ENCODE results near the gene PER1.

Gene PER1

GRCh38 chr17:8153525-8153956, 1.3 kb upstream of the PER1 start:
- peak; percentile 24 for DNase-seq

DNA sequence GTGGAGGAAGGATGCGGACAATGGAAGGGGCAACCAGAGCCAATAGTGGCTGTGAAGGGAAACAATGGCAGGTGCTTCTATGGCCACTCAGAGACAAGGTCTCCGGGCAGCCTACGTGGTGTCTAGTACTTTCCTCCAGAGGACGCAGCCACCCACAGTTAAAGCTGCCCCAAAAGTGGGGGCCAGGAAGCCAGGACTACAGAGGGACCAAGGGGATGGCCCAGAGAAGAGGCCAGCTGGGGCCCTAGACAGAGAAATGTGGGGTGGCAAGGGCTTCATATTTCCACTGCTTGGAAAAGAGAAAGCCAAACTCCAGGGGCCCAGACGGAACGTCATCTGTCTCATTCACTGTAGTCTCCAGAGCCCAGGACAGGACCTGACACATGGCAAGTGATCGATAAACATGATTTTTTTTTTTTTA, 837 bp upstream of the PER1 start:
- no peak for DNase-seq

GRCh38 chr17:8151641-8152111, 528 bp downstream of the PER1 start:
- peak; percentile 28 for DNase-seq

- DNase-seq, result peak; percentile 86
Measured at GRCh38 chr17:8151120-8151640, 1.0 kb downstream of the PER1 start.

- peak; percentile 30 for DNase-seq
Measured at GRCh38 chr17:8150194-8151119, 1.7 kb downstream of the PER1 start.

DNA sequence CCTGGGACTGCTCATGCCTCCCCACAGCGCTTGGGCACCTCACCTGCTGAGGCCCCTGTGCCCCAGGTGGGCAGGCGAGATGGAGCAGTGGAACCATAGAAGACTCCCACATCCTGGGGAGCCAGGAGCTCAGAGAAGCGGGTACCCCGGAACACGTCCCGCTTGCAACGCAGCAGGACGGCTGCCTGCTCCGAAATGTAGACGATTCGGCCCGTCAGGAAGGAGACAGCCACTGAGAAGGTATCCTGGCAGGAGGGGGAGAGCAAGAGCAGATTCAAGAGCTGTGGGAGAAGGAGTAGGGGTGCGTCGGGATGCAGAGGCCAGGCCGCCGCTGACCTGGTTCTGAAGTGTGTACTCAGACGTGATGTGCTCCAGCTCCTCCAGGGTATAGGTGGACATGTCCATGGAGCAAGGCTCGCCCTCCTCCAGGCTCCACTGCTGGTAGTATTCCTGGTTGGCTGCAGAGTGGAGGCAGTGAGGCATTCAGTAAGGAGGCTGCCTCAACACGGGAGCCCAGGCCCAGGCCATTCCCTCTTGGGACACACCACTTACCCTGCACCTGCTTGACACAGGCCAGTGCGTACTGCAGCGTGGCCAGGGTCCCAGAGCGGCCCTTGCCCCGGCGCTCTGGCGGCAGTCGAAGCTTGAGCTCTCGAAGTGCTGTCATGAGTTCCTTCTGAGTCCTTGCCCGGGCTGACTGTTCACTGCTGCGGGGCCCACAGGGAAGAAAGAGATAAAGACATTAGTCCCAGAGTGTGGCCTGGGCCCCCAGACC, 2.6 kb downstream of the PER1 start:
- no peak for DNase-seq

GRCh38 chr17:8148560-8148959, 3.6 kb downstream of the PER1 start:
- no peak for DNase-seq

- no peak for DNase-seq
Measured at GRCh38 chr17:8147805-8148404, 4.3 kb downstream of the PER1 start.

DNA sequence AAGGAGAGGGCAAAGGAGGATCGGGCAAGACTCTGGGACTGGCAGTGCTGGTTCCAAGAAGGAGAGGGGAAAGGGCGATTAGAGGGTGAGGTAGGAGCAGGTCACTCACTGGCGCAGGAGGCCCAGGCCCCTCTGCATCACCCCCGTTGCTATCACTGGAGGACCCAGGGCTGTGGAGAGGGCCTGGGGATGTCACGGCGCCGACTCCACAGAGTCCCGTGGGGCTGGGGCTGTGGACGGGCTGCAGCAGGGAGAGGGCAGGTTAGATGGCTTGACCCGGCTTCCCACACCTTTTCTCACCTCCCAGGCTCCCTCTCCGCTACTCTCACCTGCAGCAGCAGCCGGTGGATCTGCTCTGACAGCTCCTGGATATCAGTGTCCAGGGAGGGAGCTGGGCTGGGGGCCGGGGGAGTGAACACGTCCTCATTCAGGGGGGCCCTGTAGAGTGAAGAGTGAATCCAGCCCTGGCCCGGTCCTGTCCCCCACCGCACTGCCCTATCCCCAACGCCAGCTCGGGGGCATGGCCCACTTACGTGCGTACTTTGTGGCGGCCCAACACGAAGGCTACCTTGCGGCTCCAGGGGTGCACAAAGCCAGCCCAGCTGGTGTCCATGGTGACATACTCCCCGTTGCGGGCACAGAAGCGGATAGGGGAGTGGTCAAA, 4.9 kb downstream of the PER1 start:
- DNase-seq, result no peak

DNA sequence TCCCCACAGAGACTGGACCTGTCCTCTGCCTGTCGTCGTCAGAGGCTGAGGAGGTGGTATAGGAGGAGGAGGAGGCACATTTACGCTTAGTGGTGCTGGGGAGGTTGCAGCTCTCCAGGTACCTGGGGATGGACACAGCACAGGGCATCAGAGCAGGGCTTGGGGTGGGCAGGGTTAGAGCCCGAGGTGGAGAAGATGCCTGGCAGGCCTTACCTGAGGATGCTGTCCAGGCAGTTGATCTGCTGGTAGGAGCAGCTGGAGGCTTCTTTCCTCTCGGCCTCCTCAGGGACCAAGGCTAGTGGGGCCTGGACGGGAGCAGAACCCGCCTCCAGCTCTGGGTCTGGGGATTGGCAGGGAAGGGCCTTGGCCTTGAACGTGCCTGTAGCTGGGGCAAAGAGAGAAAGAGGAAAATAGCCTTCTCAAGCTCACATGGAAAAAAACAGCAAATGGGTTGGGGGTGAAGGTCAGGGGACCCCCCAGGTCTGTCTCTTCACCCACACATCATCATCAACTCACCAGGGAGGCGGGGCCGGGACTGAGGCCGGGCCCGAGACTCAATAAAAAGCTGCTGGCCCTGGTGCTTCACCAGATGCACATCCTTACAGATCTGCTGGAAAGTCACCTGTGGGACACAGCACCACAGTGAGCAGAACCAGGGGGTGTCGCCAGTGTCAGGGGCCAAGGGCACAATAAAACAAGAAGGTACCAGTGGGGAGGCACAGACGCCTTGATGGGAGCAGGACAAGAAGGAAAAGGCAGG, 5.6 kb downstream of the PER1 start:
- DNase-seq, result no peak

DNA sequence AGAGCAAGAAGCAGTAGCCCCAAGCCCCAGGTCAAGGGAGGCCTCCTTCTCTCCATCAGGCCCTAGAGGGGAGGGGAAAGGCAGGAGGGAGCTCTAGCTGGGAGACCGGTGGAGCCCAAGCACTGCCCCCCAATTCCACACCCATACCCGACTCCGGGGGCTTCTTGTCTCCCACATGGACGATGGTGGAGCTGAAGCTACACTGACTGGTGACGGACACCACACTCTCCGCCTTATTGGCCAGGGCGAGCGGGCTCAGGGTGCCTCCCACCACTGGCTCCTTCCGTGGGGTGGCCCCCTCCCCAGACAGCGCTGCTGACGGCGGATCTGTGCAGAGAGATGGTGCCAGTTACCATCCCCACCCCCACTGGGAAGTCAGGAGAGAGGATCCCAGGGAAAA, 6.4 kb downstream of the PER1 start:
- no peak for DNase-seq

DNA sequence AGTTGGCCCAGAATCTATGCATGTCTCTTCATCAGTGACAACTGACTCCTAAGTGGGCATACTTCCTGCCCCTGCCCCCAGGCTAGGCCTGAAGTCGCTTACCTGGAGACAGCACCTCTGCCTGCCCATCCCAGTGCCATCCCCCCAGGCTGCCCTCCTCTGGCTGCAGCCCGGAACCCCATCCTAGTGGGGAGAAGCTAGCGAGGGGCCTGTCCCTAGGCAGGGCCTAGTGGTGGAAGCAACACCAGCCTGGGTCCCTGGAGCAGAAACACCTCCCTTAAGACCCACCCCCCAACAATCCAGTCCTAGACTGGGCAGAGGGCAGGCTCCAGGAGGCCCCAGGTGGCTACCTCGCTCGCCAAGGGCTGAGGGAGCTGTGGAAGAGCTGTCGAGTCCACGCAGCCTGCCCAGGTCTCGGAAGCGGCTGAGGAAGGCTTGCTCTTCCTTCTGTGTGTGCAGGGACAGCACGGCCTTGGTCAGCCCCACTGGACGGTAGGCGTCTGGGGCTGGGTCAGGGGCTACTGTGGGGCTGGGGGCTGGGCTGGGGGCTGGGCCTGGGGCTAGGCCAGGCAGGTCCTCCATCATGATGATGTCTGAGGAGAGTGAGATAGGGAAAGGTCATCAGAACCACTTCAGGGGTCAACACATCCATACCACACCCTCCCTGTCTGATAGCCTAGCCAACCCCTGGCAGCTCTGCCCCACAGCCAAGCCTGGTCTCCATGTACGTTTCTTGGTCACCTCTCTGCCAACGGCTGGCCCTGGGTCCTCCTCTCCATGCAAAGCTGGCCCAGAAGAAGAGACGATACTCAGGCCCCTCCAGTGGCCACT, 7.6 kb downstream of the PER1 start:
- no peak for DNase-seq

DNA sequence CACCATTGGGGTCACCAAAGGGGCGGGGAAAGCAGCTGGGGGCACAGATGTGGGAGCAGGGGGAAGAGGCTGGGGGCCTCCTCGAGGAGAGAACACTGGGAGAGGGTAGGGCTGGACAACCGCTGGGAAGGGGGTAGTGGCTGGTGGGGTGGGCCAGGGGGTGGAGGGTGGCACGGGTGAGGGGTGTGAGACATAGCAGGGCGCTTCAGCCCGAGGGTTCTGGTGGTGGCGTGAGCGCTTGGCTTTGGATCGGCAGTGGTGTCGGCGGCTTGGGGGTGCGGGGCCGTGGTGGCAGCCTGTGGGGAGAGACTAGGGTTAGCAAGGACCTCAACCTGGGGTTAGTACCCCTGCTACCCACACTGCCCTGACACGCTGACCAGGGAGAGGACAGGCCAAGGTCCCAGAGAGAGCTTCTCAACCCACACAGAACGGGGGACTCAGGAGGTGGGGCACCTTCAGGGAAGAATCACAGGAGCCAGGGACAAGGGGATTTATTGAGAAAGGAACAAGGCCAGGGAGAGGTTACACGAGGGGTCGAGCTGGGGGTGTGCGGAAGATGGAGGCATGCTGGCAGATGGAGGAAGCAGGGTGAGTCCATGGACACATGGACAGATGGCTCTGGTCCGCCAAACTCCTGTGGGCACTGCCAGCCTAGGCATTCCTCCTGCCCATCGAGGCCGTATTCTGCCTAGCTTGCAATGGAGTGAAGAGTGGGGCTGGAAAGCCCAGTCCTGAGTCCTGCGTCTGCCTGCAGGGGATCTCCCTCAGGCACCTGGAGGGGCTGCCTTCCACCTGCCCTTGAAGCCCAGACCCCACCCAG, 8.4 kb downstream of the PER1 start:
- no peak for DNase-seq

DNA sequence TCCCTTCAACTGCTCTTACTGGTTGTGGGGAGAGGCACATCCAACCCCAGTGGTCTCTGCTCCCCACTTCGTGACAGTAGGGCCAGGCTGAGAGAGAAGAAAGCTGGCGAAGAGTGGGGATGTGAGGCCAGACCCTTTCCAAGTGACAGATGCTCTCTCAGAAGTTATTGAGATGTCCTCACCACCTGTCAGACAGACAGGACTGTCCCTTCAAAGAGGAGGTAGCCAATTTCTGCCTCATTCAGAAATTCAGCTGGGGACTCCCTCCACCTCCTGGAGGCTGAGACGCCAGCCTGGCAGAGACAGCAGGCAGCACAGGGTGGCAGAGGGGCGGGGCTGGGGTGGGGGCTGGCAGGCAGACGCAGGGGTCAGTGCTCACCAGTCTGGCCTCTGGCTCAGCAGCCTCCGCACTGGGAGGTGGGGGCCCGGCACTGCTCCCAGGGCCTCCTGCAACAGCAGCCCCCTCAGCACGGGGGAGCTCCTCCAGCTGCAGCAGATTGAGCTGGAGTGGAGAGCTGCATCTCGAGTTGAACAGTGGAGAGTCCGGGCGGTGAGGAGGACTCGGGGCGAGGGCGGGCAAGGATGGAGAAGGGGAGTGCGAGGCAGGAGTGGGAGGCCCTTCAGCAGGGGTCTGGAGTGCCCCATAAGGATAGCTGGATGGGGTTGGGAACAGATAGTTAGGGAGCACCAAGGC, 9.2 kb downstream of the PER1 start:
- DNase-seq, result no peak

DNA sequence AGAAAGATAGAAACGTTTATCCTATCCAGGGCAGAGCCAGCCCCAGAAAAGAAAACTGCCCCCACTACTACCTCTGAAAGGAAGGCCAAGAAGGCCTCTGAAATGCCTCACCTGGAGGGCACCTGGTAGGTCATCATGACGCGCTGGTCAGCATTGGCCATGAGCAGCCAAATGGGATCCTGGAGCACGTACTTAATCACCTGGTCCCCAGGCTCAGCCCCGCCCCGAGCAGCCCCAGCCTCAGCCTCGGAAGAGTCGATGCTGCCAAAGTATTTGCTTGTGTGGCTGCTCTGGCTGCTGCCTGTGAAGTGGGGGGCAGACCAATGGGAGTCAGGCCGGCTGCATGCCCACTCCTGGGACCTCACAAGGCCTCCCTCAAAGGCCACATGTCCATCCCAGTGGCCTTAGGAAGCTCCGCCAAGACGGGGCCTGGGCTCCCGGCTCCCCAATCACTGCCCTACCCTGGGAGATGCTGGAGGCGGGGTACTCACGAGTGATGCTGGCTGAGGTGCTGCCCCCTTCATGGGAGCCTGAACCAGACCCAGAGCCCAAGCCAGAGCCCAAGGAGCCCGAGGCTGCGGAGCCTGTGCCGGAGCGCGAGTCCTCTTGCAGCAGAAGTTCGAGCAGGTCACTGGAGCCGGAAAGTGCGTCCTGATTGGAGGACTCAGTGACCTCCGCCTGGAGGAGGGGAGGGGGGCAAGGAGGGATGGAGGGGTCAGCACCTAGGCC, 9.9 kb downstream of the PER1 start:
- DNase-seq, result no peak

GRCh38 chr17:8141741-8142140, 10.5 kb downstream of the PER1 start:
- no peak for DNase-seq

GRCh38 chr17:8141045-8141444, 11.2 kb downstream of the PER1 start:
- no peak for DNase-seq

All from NCI-H69 (cell line).